Tibial nerve (tissue), 4 donors: ENCODE data around the gene PRKG1. TPM values are rescaled to one million over a fixed set of nuclear protein-coding genes. Genes with fewer than 3 reads are reported as not detected.
A peak's percentile ranks its signal among the peaks of the same experiment; 100 is the strongest.

Source experiments
- DNase-seq, 2 donors: peaks; one replicate each; pipeline ENCODE4 v3.0.0-alpha.2; 2019; ENCODE audit warnings: low spot score in 2 of 2
- H3K27ac ChIP-seq, 4 donors: fragments of 200-600 bp; sonication (generic) in 3 of 4; one replicate each; pipeline ENCODE4 v1.5.1; 2017 to 2019; ENCODE audit warnings: mild to moderate bottlenecking in 1 of 4
- H3K27me3 ChIP-seq, 2 donors: fragments of 200-600 bp; sonication (generic) in 1 of 2; one replicate each; pipeline versions ENCODE4 v1.5.1 to v1.6.0; 2017 to 2019
- H3K36me3 ChIP-seq, 3 donors: fragments of 200-600 bp; sonication (generic); one replicate each; pipeline ENCODE4 v1.5.1; 2018 to 2019
- H3K4me1 ChIP-seq, 4 donors: fragments of 200-600 bp; sonication (generic) in 3 of 4; one replicate each; pipeline ENCODE4 v1.5.1; 2017 to 2019
- H3K4me3 ChIP-seq, 4 donors: fragments of 200-600 bp; sonication (generic) in 3 of 4; one replicate each; pipeline ENCODE4 v1.5.1; 2017 to 2019; ENCODE audit warnings: mild to moderate bottlenecking in 1 of 4, moderate library complexity in 1 of 4
- H3K9me3 ChIP-seq, 4 donors: fragments of 200-600 bp; sonication (generic) in 3 of 4; one replicate each; pipeline ENCODE4 v1.5.1; 2017 to 2019
- EP300 ChIP-seq, 2 donors: sonication (generic); formaldehyde crosslinking; IDR thresholded peaks; one replicate each; pipeline ENCODE4 v1.6.1; 2017; ENCODE audit warnings: antibody characterized with exemption in 2 of 2, mild to moderate bottlenecking in 1 of 2
- POLR2A ChIP-seq, 2 donors: fragments of 450-650 bp; IDR thresholded peaks; one replicate each; pipeline ENCODE4 v1.6.1; 2017; ENCODE audit warnings: antibody characterized with exemption in 2 of 2, mild to moderate bottlenecking in 2 of 2, moderate library complexity in 2 of 2
- WGBS, 2 donors: methylation state at CpG; one replicate each; pipeline ENCODE4 v1.1.5; 2018; 5-methylcytosine and 5-hydroxymethylcytosine counted together
- total RNA-seq, 4 donors: library from RNA; depleted of rRNA; stranded (reverse); fragments of >200 nt; gene quantifications; one replicate each; pipeline ENCODE4 v1.1.0, GENCODE V29; 2016
- TF ChIP-seq, protein P1 (sequence below), 5 experiments: fragments of 200-600 bp in 3 of 5; fragments of 450-650 bp in 2 of 5; sonication (generic) in 3 of 5; IDR thresholded peaks; one replicate each; pipeline ENCODE4 v1.5.1; 2016 to 2019; ENCODE audit warnings: antibody characterized with exemption in 5 of 5, mild to moderate bottlenecking in 3 of 5, moderate library complexity in 2 of 5

PRKG1 gene
- total RNA-seq, 4 donors from 2014 or later = 8.7 to 35.0 (median 14.8) TPM

- WGBS, 2 donors = 61 to 69% methylated on average over 11 of the region's 11 CpGs
- no peaks in the 10 kb centered on the region for H3K9me3 ChIP-seq
- no peak overlapping the region for H3K4me3 ChIP-seq
- no peak for DNase-seq
- TF ChIP-seq, protein P1, sequence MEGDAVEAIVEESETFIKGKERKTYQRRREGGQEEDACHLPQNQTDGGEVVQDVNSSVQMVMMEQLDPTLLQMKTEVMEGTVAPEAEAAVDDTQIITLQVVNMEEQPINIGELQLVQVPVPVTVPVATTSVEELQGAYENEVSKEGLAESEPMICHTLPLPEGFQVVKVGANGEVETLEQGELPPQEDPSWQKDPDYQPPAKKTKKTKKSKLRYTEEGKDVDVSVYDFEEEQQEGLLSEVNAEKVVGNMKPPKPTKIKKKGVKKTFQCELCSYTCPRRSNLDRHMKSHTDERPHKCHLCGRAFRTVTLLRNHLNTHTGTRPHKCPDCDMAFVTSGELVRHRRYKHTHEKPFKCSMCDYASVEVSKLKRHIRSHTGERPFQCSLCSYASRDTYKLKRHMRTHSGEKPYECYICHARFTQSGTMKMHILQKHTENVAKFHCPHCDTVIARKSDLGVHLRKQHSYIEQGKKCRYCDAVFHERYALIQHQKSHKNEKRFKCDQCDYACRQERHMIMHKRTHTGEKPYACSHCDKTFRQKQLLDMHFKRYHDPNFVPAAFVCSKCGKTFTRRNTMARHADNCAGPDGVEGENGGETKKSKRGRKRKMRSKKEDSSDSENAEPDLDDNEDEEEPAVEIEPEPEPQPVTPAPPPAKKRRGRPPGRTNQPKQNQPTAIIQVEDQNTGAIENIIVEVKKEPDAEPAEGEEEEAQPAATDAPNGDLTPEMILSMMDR (IDR thresholded peaks at IDR 0.05) = no peak
- TF ChIP-seq EP300 (IDR thresholded peaks at IDR 0.05) = no peak
- no peak for TF ChIP-seq POLR2A (IDR thresholded peaks at IDR 0.05)
- H3K27ac ChIP-seq = no peak overlapping the region
- H3K4me1 ChIP-seq = no peaks in the 10 kb centered on the region
- H3K27me3 ChIP-seq = no peaks in the 10 kb centered on the region
- H3K36me3 ChIP-seq = no peaks in the 10 kb centered on the region
Observed at GRCh38 chr10:51214207-51215196, 140.2 kb downstream of the PRKG1 start.

DNA sequence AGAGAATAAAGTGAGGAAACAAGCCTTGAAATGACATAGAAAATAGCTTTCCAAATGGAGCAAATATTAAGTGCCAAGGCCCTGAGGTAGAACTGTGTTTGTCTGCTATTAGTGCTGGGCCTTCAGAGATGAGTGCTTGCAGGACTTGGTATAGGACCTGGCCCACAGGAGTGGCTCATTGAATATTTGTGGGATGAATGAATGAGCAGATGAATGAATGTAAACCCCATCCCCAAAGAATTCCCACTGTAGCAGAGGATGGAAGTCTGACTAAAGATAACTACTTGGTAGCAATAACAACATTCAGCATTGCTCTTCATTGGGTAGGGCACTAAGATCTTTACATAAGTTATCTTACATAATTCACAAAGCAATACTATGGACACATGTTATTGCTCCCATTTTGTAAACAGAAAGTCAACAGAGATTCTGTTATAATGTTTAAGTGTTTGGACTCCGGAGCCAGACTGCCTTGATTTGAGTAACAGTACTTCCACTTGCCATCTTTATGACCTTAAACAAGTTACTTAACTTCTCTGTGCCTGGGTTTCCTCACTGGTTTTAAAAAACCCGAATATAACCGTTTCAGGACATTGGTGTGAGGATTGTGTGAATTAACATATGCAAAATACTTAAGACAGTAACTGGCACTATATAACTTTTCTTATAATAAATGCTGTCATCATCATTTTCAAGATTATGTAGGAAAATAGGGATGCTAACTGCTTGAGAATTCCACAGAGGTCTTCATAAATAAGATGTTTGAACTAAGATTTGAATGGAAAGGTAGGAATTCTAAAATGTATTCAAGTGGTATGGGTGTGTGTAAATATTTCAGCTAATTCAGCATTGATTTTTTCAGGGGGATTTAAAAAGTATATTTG, 141.9 kb downstream of the PRKG1 start:
- TF ChIP-seq POLR2A (IDR thresholded peaks at IDR 0.05) (no peak), EP300 (IDR thresholded peaks at IDR 0.05) (no peak)
- TF ChIP-seq, protein P1 (IDR thresholded peaks at IDR 0.05) = no peak
- WGBS, 2 donors = 62 to 69% methylated on average over 3 of the region's 3 CpGs
- Histone ChIP-seq H3K36me3 (no peaks in the 10 kb centered on the region), H3K4me1 (no peaks in the 10 kb centered on the region), H3K9me3 (no peaks in the 10 kb centered on the region), H3K27me3 (no peaks in the 10 kb centered on the region), H3K27ac (no peak overlapping the region), H3K4me3 (no peak overlapping the region)
- DNase-seq = no peak

DNA sequence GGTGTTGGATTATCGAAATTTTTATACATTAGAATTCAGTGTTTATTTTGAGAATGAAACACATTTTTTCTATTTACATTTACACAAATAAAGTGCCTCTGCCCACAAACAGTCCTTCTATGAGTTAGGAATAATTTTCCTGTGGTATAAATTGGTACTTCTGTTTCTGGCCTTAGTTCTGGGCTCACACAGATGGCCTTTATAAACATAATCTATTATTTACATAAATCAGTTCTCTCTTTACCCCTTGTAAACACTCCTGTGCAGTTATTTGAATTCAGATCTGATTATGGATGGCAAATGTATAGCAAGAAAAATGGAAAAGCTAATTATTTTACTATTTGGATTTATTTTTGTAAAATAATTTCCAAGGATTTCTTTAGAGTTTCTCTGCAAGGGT, 143.2 kb downstream of the PRKG1 start:
- no peaks in the 10 kb centered on the region for H3K9me3 ChIP-seq

GRCh38 chr10:51224671-51225161, 150.4 kb downstream of the PRKG1 start:
- H3K36me3 ChIP-seq = no peaks in the 10 kb centered on the region
- H3K4me3 ChIP-seq = no peak overlapping the region
- no peak for DNase-seq
- TF ChIP-seq EP300 (IDR thresholded peaks at IDR 0.05) = no peak
- no peak for TF ChIP-seq POLR2A (IDR thresholded peaks at IDR 0.05)
- TF ChIP-seq, protein P1 (IDR thresholded peaks at IDR 0.05) = no peak
- peak overlapping the region in 1 of 4 donors; percentile 0 for H3K27ac ChIP-seq
- peaks cover 0 to 12% (median 0%) of the 10 kb centered on the region in 4 donors for H3K4me1 ChIP-seq
- H3K9me3 ChIP-seq = no peaks in the 10 kb centered on the region
- WGBS, 2 donors = 62 to 67% methylated on average over 5 of the region's 5 CpGs
- no peaks in the 10 kb centered on the region for H3K27me3 ChIP-seq

More for the DNA sequence above, 143.2 kb downstream of the PRKG1 start:
- WGBS, 2 donors = 39 to 41% methylated on average over 1 of the region's 1 CpG
- Histone ChIP-seq H3K4me1 (no peaks in the 10 kb centered on the region), H3K4me3 (no peak overlapping the region), H3K27ac (no peak overlapping the region), H3K27me3 (no peaks in the 10 kb centered on the region), H3K36me3 (no peaks in the 10 kb centered on the region)
- DNase-seq = no peak
- TF ChIP-seq, protein P1 (IDR thresholded peaks at IDR 0.05) = no peak
